H9 (cell line): ENCODE measurements around the gene ANKRD42. TPM values are rescaled to one million over a fixed set of nuclear protein-coding genes. Genes with fewer than 3 reads are reported as not detected.

Experiments used
- DNase-seq: peaks from one replicate; pipeline ENCODE4 v3.0.0-alpha.2; 2017
- H2AFZ ChIP-seq: one replicate; pipeline ENCODE4 v1.6.1; 2013; ENCODE audit warnings: mild to moderate bottlenecking, low read length, control low read depth, moderate library complexity
- H2AK5ac ChIP-seq: 2 replicates; pipeline ENCODE4 v1.6.1; 2013; ENCODE audit warnings: low read length, control low read depth, mixed read lengths; ENCODE audit not compliant: insufficient read length
- H2BK120ac ChIP-seq: one replicate; pipeline ENCODE4 v1.6.1; 2013; ENCODE audit warnings: low read depth, mild to moderate bottlenecking, low read length, control low read depth, inconsistent platforms; ENCODE audit not compliant: poor library complexity, severe bottlenecking
- H2BK12ac ChIP-seq: 2 replicates; pipeline ENCODE4 v1.6.1; 2013; ENCODE audit warnings: low read length, control low read depth, mixed read lengths, low read depth; ENCODE audit not compliant: insufficient read length
- H2BK15ac ChIP-seq: 2 replicates; pipeline ENCODE4 v1.6.1; 2013; ENCODE audit warnings: low read depth, low read length, control low read depth
- H2BK20ac ChIP-seq: one replicate; pipeline ENCODE4 v1.6.1; 2013; ENCODE audit warnings: low read depth, mild to moderate bottlenecking, low read length, control low read depth, inconsistent platforms; ENCODE audit not compliant: poor library complexity, severe bottlenecking
- H2BK5ac ChIP-seq: 2 replicates; pipeline ENCODE4 v1.6.1; 2013; ENCODE audit warnings: low read length, control low read depth, mixed read lengths; ENCODE audit not compliant: insufficient read length
- H3K14ac ChIP-seq: 2 replicates; pipeline ENCODE4 v1.6.1; 2013; ENCODE audit warnings: low read length, control low read depth; ENCODE audit not compliant: insufficient read depth
- H3K18ac ChIP-seq: 2 replicates; pipeline ENCODE4 v1.6.1; 2013; ENCODE audit warnings: low read depth, mild to moderate bottlenecking, mixed read lengths, low read length, control low read depth; ENCODE audit not compliant: insufficient read length
- H3K23ac ChIP-seq: 2 replicates; pipeline ENCODE4 v1.6.1; 2013; ENCODE audit warnings: low read length, control low read depth, mixed read lengths, low read depth; ENCODE audit not compliant: insufficient read length
- H3K23me2 ChIP-seq: 2 replicates; pipeline ENCODE4 v1.6.1; 2013; ENCODE audit warnings: low read depth, mild to moderate bottlenecking, mixed read lengths, low read length, control low read depth; ENCODE audit not compliant: insufficient read length, poor library complexity, severe bottlenecking
- H3K27ac ChIP-seq: 2 replicates; pipeline ENCODE4 v1.5.1; 2013; ENCODE audit warnings: low read length, control low read depth, mixed read lengths, low read depth; ENCODE audit not compliant: insufficient read length
- H3K27me3 ChIP-seq: 2 replicates; pipeline ENCODE4 v1.6.1; 2013; ENCODE audit warnings: low read length, control low read depth, inconsistent platforms; ENCODE audit not compliant: insufficient read depth
- H3K4ac ChIP-seq: 2 replicates; pipeline ENCODE4 v1.6.1; 2013; ENCODE audit warnings: low read depth, mild to moderate bottlenecking, control low read depth, inconsistent platforms, low read length, moderate library complexity
- H3K4me1 ChIP-seq: 2 replicates; pipeline ENCODE4 v1.6.1; 2013; ENCODE audit warnings: low read length, control low read depth, inconsistent platforms; ENCODE audit not compliant: insufficient read depth
- H3K4me2 ChIP-seq: 2 replicates; pipeline ENCODE4 v1.6.1; 2013; ENCODE audit warnings: low read length, control low read depth, mixed read lengths; ENCODE audit not compliant: insufficient read length, insufficient read depth
- H3K56ac ChIP-seq: 2 replicates; pipeline ENCODE4 v1.6.1; 2013; ENCODE audit warnings: low read depth, mild to moderate bottlenecking, mixed read lengths, low read length, control low read depth; ENCODE audit not compliant: insufficient read length
- H3K79me1 ChIP-seq: 2 replicates; pipeline ENCODE4 v1.6.1; 2013; ENCODE audit warnings: low read depth, mild to moderate bottlenecking, moderate library complexity, low read length, control low read depth, inconsistent platforms; ENCODE audit not compliant: insufficient read depth, poor library complexity, severe bottlenecking
- H3K79me2 ChIP-seq: 2 replicates; pipeline ENCODE4 v1.6.1; 2013; ENCODE audit warnings: low read length, control low read depth, inconsistent platforms; ENCODE audit not compliant: insufficient read depth
- H3K9ac ChIP-seq: 2 replicates; pipeline ENCODE4 v1.6.1; 2013; ENCODE audit warnings: low read length, control low read depth, mixed read lengths; ENCODE audit not compliant: insufficient read length; ENCODE audit errors: extremely low read depth
- H3K9me3 ChIP-seq: one replicate; pipeline ENCODE4 v1.6.1; 2013; ENCODE audit warnings: low read depth, low read length, inconsistent platforms; ENCODE audit not compliant: control insufficient read depth
- H3T11ph ChIP-seq: one replicate; pipeline ENCODE4 v1.6.1; 2013; ENCODE audit warnings: mild to moderate bottlenecking, low read length, control low read depth, inconsistent platforms
- H4K20me1 ChIP-seq: one replicate; pipeline ENCODE4 v1.6.1; 2013; ENCODE audit not compliant: control insufficient read depth, insufficient read length, insufficient read depth
- H4K5ac ChIP-seq: 2 replicates; pipeline ENCODE4 v1.6.1; 2013; ENCODE audit warnings: low read depth, mild to moderate bottlenecking, mixed read lengths, low read length, control low read depth; ENCODE audit not compliant: insufficient read length
- H4K8ac ChIP-seq: replicated peaks from 2 replicates; pipeline ENCODE4 v1.6.1; 2013; ENCODE audit warnings: low read length, control low read depth, mixed read lengths, low read depth; ENCODE audit not compliant: insufficient read length
- H4K91ac ChIP-seq: 2 replicates; pipeline ENCODE4 v1.6.1; 2013; ENCODE audit warnings: low read depth, mild to moderate bottlenecking, moderate library complexity, mixed read lengths, low read length, control low read depth; ENCODE audit not compliant: insufficient read length
- H3K27ac Mint-ChIP-seq, 3 experiments: 2 replicates in 2 of 3; 3 replicates in 1 of 3; pipeline ENCODE4 v1.8.0; 2020 to 2021; ENCODE audit warnings: mixed read lengths in 3 of 3, mild to moderate bottlenecking in 1 of 3, moderate library complexity in 1 of 3
- H3K27me3 Mint-ChIP-seq: 2 replicates; pipeline ENCODE4 v1.8.0; 2021; ENCODE audit warnings: low read depth, mild to moderate bottlenecking, moderate library complexity, mixed read lengths
- H3K36me3 Mint-ChIP-seq, 3 experiments: 2 replicates in 2 of 3; 3 replicates in 1 of 3; pipeline ENCODE4 v1.8.0; 2020 to 2021; ENCODE audit warnings: low read depth in 3 of 3, mixed read lengths in 3 of 3; ENCODE audit not compliant: insufficient read depth in 1 of 3
- H3K4me1 Mint-ChIP-seq, 2 experiments: 2 replicates each; pipeline ENCODE4 v1.8.0; 2020; ENCODE audit warnings: mixed read lengths in 2 of 2
- H3K4me3 Mint-ChIP-seq, 2 experiments: 2 replicates in 1 of 2; 3 replicates in 1 of 2; pipeline ENCODE4 v1.8.0; 2020 to 2021; ENCODE audit warnings: mild to moderate bottlenecking in 2 of 2, mixed read lengths in 2 of 2, moderate library complexity in 1 of 2
- H3K9me3 Mint-ChIP-seq, 2 experiments: 2 replicates in 1 of 2; 3 replicates in 1 of 2; pipeline ENCODE4 v1.8.0; 2020; ENCODE audit warnings: mild to moderate bottlenecking in 2 of 2, mixed read lengths in 2 of 2, moderate library complexity in 1 of 2
- WGBS: extraction: QIAGEN DNeasy Blood & Tissue Kit; methylation state at CpG from one replicate; pipeline ENCODE4 v1.1.7; 2013; ENCODE audit warnings: missing lambda C conversion rate, low lambda C conversion rate, mixed read lengths; ENCODE audit not compliant: insufficient read length; ENCODE audit errors: extremely low coverage; 5-methylcytosine and 5-hydroxymethylcytosine counted together
- total RNA-seq: library from RNA; stranded (reverse); gene quantifications from 2 replicates; pipeline ENCODE4 v1.2.1, GENCODE V29; 2021
- TF ChIP-seq, protein P1 (sequence below): fragments of 200-600 bp; sonication (generic); conservative IDR thresholded peaks from 3 replicates; pipeline ENCODE4 v1.8.0; 2021; ENCODE audit warnings: antibody characterized with exemption, mild to moderate bottlenecking

Gene ANKRD42
- total RNA-seq, 1 experiment from 2014 or later = 4.9 TPM

DNA sequence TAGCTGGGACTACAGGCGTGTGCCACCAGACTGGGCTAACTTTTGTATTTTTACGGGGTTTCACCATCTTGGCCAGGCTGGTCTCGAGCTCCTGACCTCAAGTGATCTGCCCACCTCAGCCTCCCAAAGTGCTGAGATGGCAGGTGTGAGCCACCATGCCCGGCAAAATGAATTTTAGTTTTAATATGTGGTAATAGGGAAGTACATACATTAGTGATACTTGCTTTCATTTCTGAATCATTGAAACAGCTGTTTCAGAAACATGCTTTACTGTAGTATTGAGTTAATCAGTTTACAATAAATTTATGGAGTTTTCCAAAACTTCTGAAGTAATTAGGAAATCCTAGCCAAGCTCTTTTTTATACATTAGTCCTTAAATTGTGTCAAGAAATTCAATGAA lies 21.0 kb upstream of the ANKRD42 start:
- no peak overlapping the region for H2AFZ ChIP-seq
- H3K27me3 ChIP-seq = no peaks in the 10 kb centered on the region
- H3K27ac ChIP-seq = no peak overlapping the region
- H4K20me1 ChIP-seq = no peaks in the 10 kb centered on the region
- H4K91ac ChIP-seq = no peak overlapping the region
- peaks cover 7% of the 10 kb centered on the region for H3K79me1 ChIP-seq
- H3K56ac ChIP-seq = no peak overlapping the region
- Mint-ChIP-seq H3K9me3 (no peaks in the 10 kb centered on the region; a peak in 1 of 5 replicates), H3K36me3 (peaks cover 35 to 80% (median 70%) of the 10 kb centered on the region in 3 experiments), H3K27me3 (no peaks in the 10 kb centered on the region), H3K4me1 (peaks cover 15 to 19% of the 10 kb centered on the region in 2 experiments), H3K27ac (no peak overlapping the region), H3K4me3 (no peak overlapping the region)
- no peak overlapping the region for H3K18ac ChIP-seq
- no peak overlapping the region for H3K4ac ChIP-seq
- H4K5ac ChIP-seq = no peak overlapping the region
- H4K8ac ChIP-seq = no peak overlapping the region
- H3K4me2 ChIP-seq = no peak overlapping the region
- no peaks in the 10 kb centered on the region for H3K23me2 ChIP-seq
- H3K23ac ChIP-seq = no peak overlapping the region
- no peak overlapping the region for H2BK5ac ChIP-seq
- TF ChIP-seq, protein P1, sequence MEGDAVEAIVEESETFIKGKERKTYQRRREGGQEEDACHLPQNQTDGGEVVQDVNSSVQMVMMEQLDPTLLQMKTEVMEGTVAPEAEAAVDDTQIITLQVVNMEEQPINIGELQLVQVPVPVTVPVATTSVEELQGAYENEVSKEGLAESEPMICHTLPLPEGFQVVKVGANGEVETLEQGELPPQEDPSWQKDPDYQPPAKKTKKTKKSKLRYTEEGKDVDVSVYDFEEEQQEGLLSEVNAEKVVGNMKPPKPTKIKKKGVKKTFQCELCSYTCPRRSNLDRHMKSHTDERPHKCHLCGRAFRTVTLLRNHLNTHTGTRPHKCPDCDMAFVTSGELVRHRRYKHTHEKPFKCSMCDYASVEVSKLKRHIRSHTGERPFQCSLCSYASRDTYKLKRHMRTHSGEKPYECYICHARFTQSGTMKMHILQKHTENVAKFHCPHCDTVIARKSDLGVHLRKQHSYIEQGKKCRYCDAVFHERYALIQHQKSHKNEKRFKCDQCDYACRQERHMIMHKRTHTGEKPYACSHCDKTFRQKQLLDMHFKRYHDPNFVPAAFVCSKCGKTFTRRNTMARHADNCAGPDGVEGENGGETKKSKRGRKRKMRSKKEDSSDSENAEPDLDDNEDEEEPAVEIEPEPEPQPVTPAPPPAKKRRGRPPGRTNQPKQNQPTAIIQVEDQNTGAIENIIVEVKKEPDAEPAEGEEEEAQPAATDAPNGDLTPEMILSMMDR = no peak
- no peak overlapping the region for H3K14ac ChIP-seq
- no peaks in the 10 kb centered on the region for H3K4me1 ChIP-seq
- DNase-seq = no peak
- no peaks in the 10 kb centered on the region for H3K9me3 ChIP-seq
- no peak overlapping the region for H2BK15ac ChIP-seq
- no peak overlapping the region for H2AK5ac ChIP-seq
- no peak overlapping the region for H3T11ph ChIP-seq
- H2BK20ac ChIP-seq = no peak overlapping the region
- peaks cover 15% of the 10 kb centered on the region; the same call in 1 of the 2 replicates for H3K79me2 ChIP-seq
- no peak overlapping the region for H2BK12ac ChIP-seq
- WGBS = no CpG with 5 or more reads among the region's 4 CpGs
- no peak overlapping the region for H3K9ac ChIP-seq
- H2BK120ac ChIP-seq = no peak overlapping the region
